Stimulated activated CD4-positive, alpha-beta T cell treated with anti-CD3 and anti-CD28 coated beads, Interleukin-12 subunit alpha, Interleukin-12 subunit beta, amount 100 ng/mL, for 4 hours (primary cell): ENCODE measurements around the gene XIST.

Experiments
- DNase-seq: peaks from one replicate; pipeline ENCODE4 v3.0.0-alpha.2; 2020

XIST gene

GRCh38 chrX:73785493-73785892 lies 67.0 kb downstream of the XIST start:
- no peak for DNase-seq
